WTC11 (cell line): ENCODE data around the gene MYLK. TPM values are rescaled to one million over a fixed set of nuclear protein-coding genes. Genes with fewer than 3 reads are reported as not detected.
"Not testable (repeated sequence)": the region's sequence is repeated elsewhere in the genome, so short reads cannot be mapped to it uniquely, and the experiment has no call there.

Experiments used
- ATAC-seq: fragments of 200-7000 bp; cut with Tn5 transposase; 2 replicates; pipeline ENCODE4 v1.10.0; 2021; ENCODE audit warnings: mild to moderate bottlenecking, moderate library complexity
- CTCF ChIA-PET: fragments of 300-600 bp; sonication (Branson Sonifier 250); formaldehyde crosslinking; loops from one replicate; lab custom pipeline; 2021; ENCODE audit warnings: antibody characterized with exemption; lab: Charles Lee
- POLR2A ChIA-PET: fragments of 350-600 bp; sonication (Branson Sonifier 250); formaldehyde crosslinking; loops from one replicate; lab custom pipeline; 2021; ENCODE audit warnings: antibody characterized with exemption; lab: Charles Lee
- DNase-seq: peaks from one replicate; pipeline ENCODE4 v3.0.0; 2021; ENCODE audit warnings: low spot score
- H3K27ac Mint-ChIP-seq: 2 replicates; pipeline ENCODE4 v1.8.0; 2021; ENCODE audit warnings: mixed read lengths
- H3K27me3 Mint-ChIP-seq: 2 replicates; pipeline ENCODE4 v1.8.0; 2021; ENCODE audit warnings: low read depth, mild to moderate bottlenecking, moderate library complexity, mixed read lengths
- H3K36me3 Mint-ChIP-seq: 2 replicates; pipeline ENCODE4 v1.8.0; 2021; ENCODE audit warnings: mixed read lengths
- H3K4me1 Mint-ChIP-seq: 2 replicates; pipeline ENCODE4 v1.8.0; 2022; ENCODE audit warnings: mixed read lengths
- H3K4me3 Mint-ChIP-seq: 2 replicates; pipeline ENCODE4 v1.8.0; 2021; ENCODE audit warnings: mild to moderate bottlenecking, moderate library complexity, mixed read lengths
- H3K9me3 Mint-ChIP-seq: 2 replicates; pipeline ENCODE4 v1.8.0; 2021; ENCODE audit warnings: mixed read lengths
- AFF4 ChIP-seq: sonication (generic); formaldehyde crosslinking; IDR thresholded peaks from 2 replicates; pipeline ENCODE4 v1.8.1; 2023; ENCODE audit warnings: mild to moderate bottlenecking, missing genetic modification reagents, borderline replicate concordance
- ATF6 ChIP-seq: sonication (generic); formaldehyde crosslinking; IDR thresholded peaks from 2 replicates; pipeline ENCODE4 v1.8.1; 2023; ENCODE audit warnings: mild to moderate bottlenecking, missing genetic modification reagents
- E2F5 ChIP-seq: sonication (generic); formaldehyde crosslinking; IDR thresholded peaks from 2 replicates; pipeline ENCODE4 v1.8.1; 2022; ENCODE audit warnings: mild to moderate bottlenecking, moderate library complexity, missing genetic modification reagents
- GTF2I ChIP-seq: fragments of 250-450 bp; sonication (Bioruptor Pico); conservative IDR thresholded peaks from 2 replicates; pipeline ENCODE4 v1.4.0; 2021; ENCODE audit warnings: mild to moderate bottlenecking
- JAZF1 ChIP-seq: fragments of 250-450 bp; sonication (Bioruptor Pico); IDR thresholded peaks from 2 replicates; pipeline ENCODE4 v1.9.0; 2021; ENCODE audit warnings: moderate library complexity, mild to moderate bottlenecking, inconsistent platforms
- NFATC4 ChIP-seq: fragments of 250-450 bp; sonication (Bioruptor Pico); IDR thresholded peaks from 2 replicates; pipeline ENCODE4 v1.9.0; 2021; ENCODE audit warnings: mild to moderate bottlenecking
- PRDM15 ChIP-seq: sonication (generic); formaldehyde crosslinking; IDR thresholded peaks from 2 replicates; pipeline ENCODE4 v1.8.0; 2022; ENCODE audit warnings: missing genetic modification reagents
- RELA ChIP-seq: sonication (generic); formaldehyde crosslinking; IDR thresholded peaks from 2 replicates; pipeline ENCODE4 v1.8.1; 2022; ENCODE audit warnings: missing genetic modification reagents, mild to moderate bottlenecking, borderline replicate concordance
- SOX15 ChIP-seq: fragments of 250-450 bp; sonication (Bioruptor Pico); IDR thresholded peaks from 2 replicates; pipeline ENCODE4 v1.9.0; 2021; ENCODE audit warnings: mild to moderate bottlenecking
- ZNF317 ChIP-seq: sonication (generic); formaldehyde crosslinking; IDR thresholded peaks from 2 replicates; pipeline ENCODE4 v1.8.1; 2023; ENCODE audit warnings: low read depth, mild to moderate bottlenecking, moderate library complexity, missing genetic modification reagents, borderline replicate concordance
- ZNF423 ChIP-seq: fragments of 250-450 bp; sonication (Bioruptor Pico); IDR thresholded peaks from 2 replicates; pipeline ENCODE4 v2.1.2; 2022; ENCODE audit warnings: mild to moderate bottlenecking, moderate library complexity
- ZNF671 ChIP-seq: fragments of 250-450 bp; sonication (Bioruptor Pico); IDR thresholded peaks from 2 replicates; pipeline ENCODE4 v1.8.0; 2021; ENCODE audit warnings: mild to moderate bottlenecking
- total RNA-seq: library from RNA; stranded (reverse); gene quantifications from 3 replicates; pipeline ENCODE4 v1.2.3, GENCODE V29; 2021
- TF ChIP-seq, protein P1 (sequence below): sonication (generic); formaldehyde crosslinking; IDR thresholded peaks from 2 replicates; pipeline ENCODE4 v1.8.0; 2022; ENCODE audit warnings: mild to moderate bottlenecking, missing genetic modification reagents

The MYLK gene
- total RNA-seq, 1 experiment from 2014 or later = 10.4 TPM

DNA sequence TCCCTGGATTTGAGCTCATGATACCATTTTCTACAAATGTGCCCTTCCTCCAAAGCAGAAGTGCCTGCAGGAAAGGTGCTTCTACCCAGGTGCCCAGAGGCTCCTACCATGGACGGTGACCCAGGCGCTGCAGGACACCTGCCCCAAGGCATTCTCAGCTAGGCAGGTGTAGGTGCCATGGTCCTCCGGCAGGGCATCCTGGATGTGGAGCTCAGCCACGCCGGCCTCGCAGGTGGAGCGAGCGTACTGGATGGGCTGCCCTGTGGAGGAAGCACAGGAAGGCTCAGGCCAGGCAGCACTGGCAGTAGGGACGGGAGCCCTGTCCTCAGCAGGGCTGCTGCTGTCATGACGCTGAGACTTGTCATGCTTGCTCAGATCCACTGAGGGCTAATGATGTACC, 162.1 kb downstream of the MYLK start:
- H3K27ac Mint-ChIP-seq = no peak overlapping the region
- H3K4me3 Mint-ChIP-seq = no peak overlapping the region
- no peaks in the 10 kb centered on the region for H3K36me3 Mint-ChIP-seq
- ATAC-seq = no peak
- H3K9me3 Mint-ChIP-seq = no peaks in the 10 kb centered on the region
- TF ChIP-seq, protein P1, sequence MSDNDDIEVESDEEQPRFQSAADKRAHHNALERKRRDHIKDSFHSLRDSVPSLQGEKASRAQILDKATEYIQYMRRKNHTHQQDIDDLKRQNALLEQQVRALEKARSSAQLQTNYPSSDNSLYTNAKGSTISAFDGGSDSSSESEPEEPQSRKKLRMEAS (CRISPR knock-in tag) = no peak
- TF ChIP-seq ZNF317 (CRISPR knock-in tag) (no peak), ZNF671 (no peak), PRDM15 (no peak), RELA (CRISPR knock-in tag) (no peak)
- no peaks in the 10 kb centered on the region; the same call in 1 of the 2 replicates for H3K27me3 Mint-ChIP-seq
- H3K4me1 Mint-ChIP-seq = peaks cover 2% of the 10 kb centered on the region
- no peak for DNase-seq
- POLR2A ChIA-PET = no interaction called here
- CTCF ChIA-PET = interaction anchor here (0.7 to 3.2 kb wide), 4 partner anchors 20 to 69 kb away, joined by 3 to 141 read pairs (median 6); no protein-coding TSS in a partner anchor

- H3K4me3 Mint-ChIP-seq, DNase-seq, H3K9me3 Mint-ChIP-seq, H3K36me3 Mint-ChIP-seq, H3K27ac Mint-ChIP-seq, H3K27me3 Mint-ChIP-seq, POLR2A ChIA-PET, ATAC-seq, H3K4me1 Mint-ChIP-seq: not testable (repeated sequence)
- CTCF ChIA-PET = interaction anchor here (1.4 to 2.7 kb wide), 2 partner anchors 69 to 79 kb away, joined by 6 to 64 read pairs; no protein-coding TSS in a partner anchor
Measured at GRCh38 chr3:123721095-123721689, 162.9 kb downstream of the MYLK start.

DNA sequence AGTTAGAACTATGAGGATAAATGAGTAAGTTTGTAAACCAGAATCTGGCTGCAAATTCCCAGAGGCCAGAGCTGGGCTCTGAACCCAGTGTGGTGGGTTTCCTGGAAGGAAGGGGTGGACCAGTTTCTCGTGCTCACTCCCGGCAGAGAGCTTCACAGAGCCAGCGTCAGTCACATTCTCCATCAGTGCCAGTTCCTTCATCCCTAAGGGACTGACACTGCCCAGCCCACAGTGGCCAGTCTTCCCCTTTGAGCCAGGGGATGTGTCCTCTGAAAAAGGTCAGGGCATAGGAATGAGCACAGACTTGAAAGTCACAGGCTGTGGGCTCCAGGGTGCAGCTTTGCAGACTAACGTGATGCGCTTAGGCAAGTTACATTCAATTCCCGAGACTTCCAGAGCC, 163.5 kb downstream of the MYLK start:
- no peaks in the 10 kb centered on the region for H3K36me3 Mint-ChIP-seq
- POLR2A ChIA-PET = no interaction called here
- no peaks in the 10 kb centered on the region; the same call in 1 of the 2 replicates for H3K27me3 Mint-ChIP-seq
- no peak overlapping the region for H3K27ac Mint-ChIP-seq
- DNase-seq = no peak
- CTCF ChIA-PET = interaction anchor here (1.4 to 2.7 kb wide), 2 partner anchors 69 to 78 kb away, joined by 6 to 64 read pairs; no protein-coding TSS in a partner anchor
- H3K4me3 Mint-ChIP-seq = no peak overlapping the region
- ATAC-seq = no peak
- H3K9me3 Mint-ChIP-seq = no peaks in the 10 kb centered on the region
- peaks cover 2% of the 10 kb centered on the region for H3K4me1 Mint-ChIP-seq
- no peak for TF ChIP-seq ZNF423 (CRISPR knock-in tag)
- TF ChIP-seq ATF6 (CRISPR knock-in tag) = no peak
- no peak for TF ChIP-seq GTF2I (CRISPR knock-in tag)

DNA sequence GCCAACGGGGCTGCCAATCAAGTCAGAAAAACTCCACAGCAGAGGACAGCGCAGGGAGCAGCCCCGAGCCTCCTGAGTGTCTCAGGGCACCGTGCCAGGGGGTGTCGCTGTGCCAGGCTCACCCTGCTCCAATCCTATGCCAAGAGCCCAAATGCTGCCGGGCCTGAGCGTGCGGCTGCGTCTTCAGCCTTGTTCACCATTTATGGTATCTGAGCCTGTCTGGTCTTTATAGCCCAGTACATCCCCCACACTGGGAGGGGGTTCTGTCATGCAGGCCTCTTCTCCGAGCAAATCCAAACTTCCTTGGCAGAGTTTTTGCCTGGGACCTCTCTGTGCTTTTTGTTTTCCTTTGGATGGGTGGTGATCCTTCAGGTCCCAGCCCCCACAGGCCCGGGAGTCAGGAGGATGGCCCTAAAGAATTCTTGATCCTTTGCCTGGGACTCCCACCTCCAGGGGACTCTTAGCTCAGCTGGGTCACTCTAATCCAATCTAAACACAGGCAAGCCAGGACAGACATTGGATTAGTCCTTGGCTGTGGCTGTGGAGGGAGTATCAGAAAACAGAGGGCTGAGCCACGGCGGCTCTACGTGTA, 164.2 kb downstream of the MYLK start:
- Mint-ChIP-seq H3K27me3 (no peaks in the 10 kb centered on the region; the same call in 1 of the 2 replicates), H3K4me1 (peaks cover 2% of the 10 kb centered on the region), H3K36me3 (no peaks in the 10 kb centered on the region), H3K4me3 (no peak overlapping the region), H3K9me3 (no peaks in the 10 kb centered on the region), H3K27ac (no peak overlapping the region)
- no peak for DNase-seq
- POLR2A ChIA-PET = no interaction called here
- ATAC-seq = no peak
- CTCF ChIA-PET = interaction anchor here (1.4 to 2.7 kb wide), 2 partner anchors 68 to 78 kb away, joined by 6 to 64 read pairs; no protein-coding TSS in a partner anchor
- no peak for TF ChIP-seq ZNF671
- no peak for TF ChIP-seq NFATC4
- TF ChIP-seq E2F5 (CRISPR knock-in tag) = no peak
- TF ChIP-seq AFF4 (CRISPR knock-in tag) = no peak
- no peak for TF ChIP-seq SOX15 (CRISPR knock-in tag)
- no peak for TF ChIP-seq JAZF1 (CRISPR knock-in tag)
- no peak for TF ChIP-seq ATF6 (CRISPR knock-in tag)
